ENCODE data around the gene PRAC2.

- TF ChIP-seq POLR2A (IDR thresholded peaks at IDR 0.05; ENCODE audit: low read length) (no peak), GATA1 (IDR thresholded peaks at IDR 0.05; ENCODE audit: low read depth, low read length) (no peak)
Measured at GRCh38 chr17:48721009-48721402, 2.0 kb upstream of the PRAC2 start.
